Neural progenitor cell (in vitro differentiated cells): ENCODE results near the gene SLC22A1.

Experiments used
- EZH2 ChIP-seq: fragments of 200-600 bp; sonication (generic); IDR thresholded peaks from 2 replicates; pipeline ENCODE4 v1.6.1; 2017; ENCODE audit warnings: antibody characterized with exemption, mild to moderate bottlenecking, moderate library complexity
- EZH2phosphoT487 ChIP-seq: fragments of 200-600 bp; sonication (generic); IDR thresholded peaks from 2 replicates; pipeline ENCODE4 v1.6.1; 2017; ENCODE audit warnings: antibody characterized with exemption

GRCh38 chr6:160190081-160190480 is 68.5 kb downstream of the SLC22A1 start:
- TF ChIP-seq EZH2 (no peak), EZH2phosphoT487 (no peak)
